ENCODE data around the gene FMOD. TPM values are rescaled to one million over a fixed set of nuclear protein-coding genes. Genes with fewer than 3 reads are reported as not detected.

FMOD gene
- total RNA-seq, 1 experiment from 2014 or later = 0.69 TPM

- POLR2A ChIA-PET (ENCODE audit: low non-redundant PET) = no interaction called here
These were observed 13.3 kb upstream of the FMOD start for GRCh38 chr1:203364094-203364801.

GRCh38 chr1:203362720-203363025, 11.8 kb upstream of the FMOD start:
- H3K27ac ChIP-seq (ENCODE audit: low read depth, low read length, poor library complexity, severe bottlenecking) = no peak overlapping the region

More at GRCh38 chr1:203364094-203364801, 13.3 kb upstream of the FMOD start:
- intact Hi-C loops (cut with micrococcal nuclease; ENCODE audit: unreplicated experiment) = no loop called here
- no peaks in the 10 kb centered on the region for H3K27me3 ChIP-seq (replicated peaks; ENCODE audit: insufficient read depth, low read depth, low read length, poor library complexity)
- no peaks in the 10 kb centered on the region for H3K36me3 ChIP-seq (ENCODE audit: insufficient read depth, low read length, poor library complexity, severe bottlenecking)
- no peaks in the 10 kb centered on the region for H3K9me3 ChIP-seq (ENCODE audit: low read depth, low read length, poor library complexity, severe bottlenecking)
- no peak overlapping the region for H3K4me3 ChIP-seq (ENCODE audit: low read depth, low read length, poor library complexity, severe bottlenecking)
- TF ChIP-seq CTCF (conservative IDR thresholded peaks at IDR 0.05; ENCODE audit: low read depth, low read length) = no peak
- TF ChIP-seq EZH2 (IDR thresholded peaks at IDR 0.05; ENCODE audit: borderline replicate concordance, low read depth, low read length, poor library complexity, severe bottlenecking) = no peak
- CTCF ChIA-PET = no interaction called here
- no peaks in the 10 kb centered on the region for H3K4me1 ChIP-seq (ENCODE audit: insufficient read depth, low read length, poor library complexity, severe bottlenecking)
- H3K27ac ChIP-seq (ENCODE audit: low read depth, low read length, poor library complexity, severe bottlenecking) = no peak overlapping the region
- no peak for DNase-seq (ENCODE audit: low spot score)
- BruUV-seq (replicated peaks) = no TSS peak

GRCh38 chr1:203361945-203362719, 11.2 kb upstream of the FMOD start:
- Histone ChIP-seq H3K4me3 (ENCODE audit: low read depth, low read length, poor library complexity, severe bottlenecking) (no peak overlapping the region), H3K27me3 (replicated peaks; ENCODE audit: insufficient read depth, low read depth, low read length, poor library complexity) (peaks cover 3% of the 10 kb centered on the region), H3K4me1 (ENCODE audit: insufficient read depth, low read length, poor library complexity, severe bottlenecking) (no peaks in the 10 kb centered on the region), H3K36me3 (ENCODE audit: insufficient read depth, low read length, poor library complexity, severe bottlenecking) (no peaks in the 10 kb centered on the region), H3K9me3 (ENCODE audit: low read depth, low read length, poor library complexity, severe bottlenecking) (no peaks in the 10 kb centered on the region), H3K27ac (ENCODE audit: low read depth, low read length, poor library complexity, severe bottlenecking) (no peak overlapping the region)
- DNase-seq (ENCODE audit: low spot score) = no peak
- POLR2A ChIA-PET (ENCODE audit: low non-redundant PET) = no interaction called here
- intact Hi-C loops (cut with micrococcal nuclease; ENCODE audit: unreplicated experiment) = no loop called here
- TF ChIP-seq CTCF (conservative IDR thresholded peaks at IDR 0.05; ENCODE audit: low read depth, low read length) = no peak
- TF ChIP-seq EZH2 (IDR thresholded peaks at IDR 0.05; ENCODE audit: borderline replicate concordance, low read depth, low read length, poor library complexity, severe bottlenecking) = no peak
- no TSS peak for BruUV-seq (replicated peaks)
- CTCF ChIA-PET = no interaction called here

More at GRCh38 chr1:203362720-203363025, 11.8 kb upstream of the FMOD start:
- ChIA-PET POLR2A (ENCODE audit: low non-redundant PET) (no interaction called here), CTCF (no interaction called here)
- Histone ChIP-seq H3K4me3 (ENCODE audit: low read depth, low read length, poor library complexity, severe bottlenecking) (no peak overlapping the region), H3K36me3 (ENCODE audit: insufficient read depth, low read length, poor library complexity, severe bottlenecking) (no peaks in the 10 kb centered on the region), H3K27me3 (replicated peaks; ENCODE audit: insufficient read depth, low read depth, low read length, poor library complexity) (peaks cover 3% of the 10 kb centered on the region), H3K4me1 (ENCODE audit: insufficient read depth, low read length, poor library complexity, severe bottlenecking) (no peaks in the 10 kb centered on the region), H3K9me3 (ENCODE audit: low read depth, low read length, poor library complexity, severe bottlenecking) (no peaks in the 10 kb centered on the region)
- BruUV-seq (replicated peaks) = no TSS peak
- DNase-seq (ENCODE audit: low spot score) = no peak
- TF ChIP-seq EZH2 (IDR thresholded peaks at IDR 0.05; ENCODE audit: borderline replicate concordance, low read depth, low read length, poor library complexity, severe bottlenecking) = no peak
- TF ChIP-seq CTCF (conservative IDR thresholded peaks at IDR 0.05; ENCODE audit: low read depth, low read length) = no peak
- intact Hi-C loops (cut with micrococcal nuclease; ENCODE audit: unreplicated experiment) = no loop called here

Measured in A673 (cell line).